Left forelimb (tissue), 1 donor: ENCODE data around the gene SLC22A17.

Experiments used
- DNase-seq: peaks from one replicate; pipeline ENCODE4 v3.0.0-alpha.2; 2018; ENCODE audit warnings: low spot score

The SLC22A17 gene

DNA sequence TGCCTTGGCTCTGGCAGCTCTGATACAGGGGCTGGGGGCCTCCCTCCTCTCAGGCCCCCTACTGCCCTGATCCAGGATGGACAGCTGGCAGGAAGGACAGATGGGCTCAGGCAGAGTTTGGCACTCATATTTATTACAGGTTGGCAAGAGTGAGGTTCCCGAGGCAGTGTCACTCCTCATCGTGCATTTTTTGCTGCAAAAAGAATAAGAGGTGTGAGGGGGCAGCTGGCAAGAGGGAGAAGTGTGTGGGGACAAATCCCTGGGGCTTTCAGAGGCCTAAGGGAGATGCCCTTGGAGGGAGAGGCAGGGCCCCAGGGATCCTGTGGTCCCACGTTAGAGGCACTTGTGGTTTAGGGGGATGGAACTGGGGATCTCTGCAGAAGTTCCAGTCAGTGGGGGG, 29.2 kb upstream of the SLC22A17 start:
- no peak for DNase-seq

DNA sequence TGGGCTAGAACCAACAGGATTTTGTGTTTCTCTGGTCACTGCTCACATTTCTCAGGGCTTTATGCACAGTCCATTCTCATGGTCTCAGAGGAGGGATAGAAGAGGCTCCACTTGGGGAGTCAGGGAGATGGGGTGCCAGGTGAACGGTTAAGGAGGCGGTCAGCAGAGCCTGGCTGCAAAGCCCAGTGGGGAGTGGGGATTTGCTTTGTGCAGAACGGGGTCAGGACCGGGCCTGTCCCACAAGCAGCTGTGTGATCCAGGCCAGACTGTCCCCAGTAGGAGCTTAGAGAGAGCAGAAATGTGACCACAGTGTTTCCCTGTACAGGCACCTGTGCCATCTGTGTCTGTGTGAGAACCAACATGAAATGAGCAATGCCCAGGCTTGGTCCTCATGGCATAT, 28.3 kb upstream of the SLC22A17 start:
- no peak for DNase-seq

DNA sequence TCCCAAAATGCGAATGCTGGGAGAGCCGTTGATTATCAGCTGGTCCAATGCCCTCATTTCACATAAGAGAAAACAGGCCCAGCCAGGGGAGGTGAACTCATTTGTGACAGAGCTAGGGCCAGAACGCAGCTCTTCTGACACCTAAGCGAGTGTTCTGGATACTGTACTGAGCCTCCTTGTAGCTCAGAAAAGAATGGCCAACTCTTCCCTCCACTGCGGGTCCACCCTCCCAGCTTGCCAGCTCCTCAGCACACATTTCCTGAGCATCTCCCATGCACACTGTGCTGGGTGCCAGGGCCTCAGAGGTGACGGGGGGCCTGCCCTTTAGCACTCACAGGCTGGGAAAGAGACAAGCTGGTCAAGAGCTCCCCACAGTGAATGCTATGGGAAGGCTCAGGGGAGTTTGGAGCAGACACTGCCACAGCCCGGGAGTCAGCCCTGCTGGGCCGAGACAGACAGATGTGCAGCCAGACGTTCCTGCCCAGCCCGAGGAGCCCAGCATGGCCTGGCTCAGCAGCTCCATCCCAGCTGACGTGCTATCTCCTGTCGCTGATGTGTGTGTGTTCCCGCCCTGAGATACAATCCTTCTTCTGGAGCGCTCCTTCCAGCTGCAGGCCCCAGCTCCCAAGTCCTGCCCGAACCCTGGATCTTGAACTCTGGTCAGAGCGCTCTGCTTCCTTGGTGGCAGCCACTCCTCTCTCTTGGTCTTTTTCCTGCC, 27.7 kb upstream of the SLC22A17 start:
- no peak for DNase-seq

DNA sequence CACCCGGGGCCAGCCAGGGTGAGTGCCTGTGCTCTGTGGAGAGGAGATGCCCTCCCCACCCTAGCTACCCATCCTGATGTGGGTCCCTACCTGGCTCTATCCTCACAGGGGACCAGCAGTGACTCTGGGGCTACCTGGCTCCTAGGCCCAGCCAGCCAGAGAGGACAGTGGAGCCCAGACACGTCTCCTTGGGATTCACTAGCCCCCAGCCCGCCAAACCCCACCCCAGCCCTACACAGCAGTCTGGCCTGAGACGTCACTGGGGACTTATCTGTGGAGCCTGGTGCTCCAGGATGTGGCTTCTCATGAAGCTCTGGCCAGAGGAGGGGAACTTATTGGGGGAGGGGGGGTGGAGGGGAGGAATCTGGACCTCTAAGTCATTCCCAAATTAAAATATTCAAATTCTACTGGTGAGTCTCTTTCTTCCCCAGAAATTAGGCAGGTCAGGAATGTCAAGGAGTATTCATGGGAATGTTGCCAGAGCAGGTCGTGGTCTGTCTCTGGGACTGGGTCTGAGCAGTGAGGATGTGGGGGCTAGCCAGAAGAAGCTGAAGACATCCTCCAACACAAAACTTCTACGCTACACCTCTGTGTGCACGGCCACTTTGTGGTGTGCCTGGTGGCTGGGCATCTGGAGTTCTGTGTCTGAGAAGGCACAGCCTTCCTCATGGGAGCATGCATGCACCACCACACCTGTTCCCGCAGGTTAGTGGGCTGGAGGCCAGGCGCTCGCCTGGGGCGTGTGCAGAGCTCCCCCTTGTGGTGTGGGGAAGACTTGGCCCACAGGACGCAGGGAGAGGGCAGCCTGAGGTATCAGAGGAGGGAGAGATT, 26.9 kb upstream of the SLC22A17 start:
- DNase-seq, result no peak

DNA sequence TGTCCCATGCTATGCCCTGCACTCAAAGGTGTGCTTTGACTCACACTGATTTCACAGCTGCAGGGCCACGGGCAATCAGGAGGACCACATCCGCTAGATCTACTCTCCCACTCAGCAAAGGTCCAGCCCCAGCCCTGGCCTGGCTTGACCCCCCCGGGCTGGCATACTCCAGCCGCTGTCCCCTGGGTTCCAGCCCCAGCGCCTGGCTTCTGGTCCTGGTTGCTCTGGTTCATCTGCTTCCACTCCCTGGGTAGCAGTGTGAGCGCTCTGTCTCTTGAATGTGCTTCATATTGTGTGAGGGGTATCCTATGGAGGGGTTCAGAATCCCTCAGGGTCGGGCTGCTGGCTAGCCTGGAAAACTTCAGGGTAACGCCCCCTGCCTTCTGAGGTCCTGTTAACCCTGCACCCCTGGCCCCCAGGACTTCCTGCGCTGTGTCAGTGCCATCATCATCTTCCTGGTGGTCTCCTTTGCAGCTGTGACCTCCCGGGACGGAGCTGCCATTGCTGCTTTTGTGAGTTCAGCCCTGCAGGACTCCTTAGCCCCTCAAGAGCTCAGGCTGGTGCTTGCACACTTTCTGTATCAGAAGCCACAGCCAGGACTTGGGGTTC, 26.0 kb upstream of the SLC22A17 start:
- no peak for DNase-seq

DNA sequence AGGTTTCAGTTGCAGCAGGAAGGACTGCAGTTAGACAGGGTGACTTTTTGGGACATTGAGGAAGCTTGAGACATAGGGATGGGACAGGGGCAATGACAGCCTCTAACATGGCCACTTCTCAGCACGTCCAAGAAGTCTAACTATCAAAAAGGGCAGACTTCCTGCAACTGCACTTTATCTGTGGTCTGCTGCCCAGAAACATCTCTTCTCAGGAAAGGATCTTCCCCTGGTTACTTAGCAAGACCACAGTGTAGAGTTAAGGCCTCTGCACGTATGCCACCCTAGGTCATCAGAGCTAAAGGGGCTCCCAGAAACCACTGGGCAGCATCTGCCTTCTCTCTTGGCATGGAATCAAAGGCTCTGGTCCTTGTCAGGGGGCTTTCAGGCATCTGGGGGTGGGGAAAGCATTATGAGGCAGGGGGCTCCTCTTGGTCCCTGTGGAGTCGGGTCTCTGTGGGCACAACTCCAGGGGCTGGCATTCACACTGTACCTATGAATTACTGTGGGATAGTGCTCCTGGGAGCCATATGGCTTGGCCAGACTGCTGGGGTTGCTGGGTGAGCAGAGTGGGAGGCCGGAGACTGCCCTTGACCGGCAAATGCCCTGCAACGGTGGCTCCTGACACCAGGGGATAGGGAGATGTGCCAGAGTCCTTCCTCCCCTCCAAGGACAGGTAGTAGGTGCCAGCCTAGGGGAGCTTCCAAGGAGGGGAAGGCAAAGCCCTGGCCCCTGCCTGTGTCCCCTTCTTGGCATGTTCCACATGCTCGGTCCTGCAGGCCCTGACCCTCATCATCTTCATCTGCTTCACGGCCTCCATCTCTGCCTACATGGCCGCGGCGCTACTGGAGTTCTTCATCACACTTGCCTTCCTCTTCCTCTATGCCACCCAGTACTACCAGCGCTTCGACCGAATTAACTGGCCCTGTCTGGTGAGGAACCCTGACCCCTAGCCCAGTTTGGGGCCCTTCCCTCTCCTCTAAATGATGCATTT, 25.2 kb upstream of the SLC22A17 start:
- DNase-seq, result no peak

DNA sequence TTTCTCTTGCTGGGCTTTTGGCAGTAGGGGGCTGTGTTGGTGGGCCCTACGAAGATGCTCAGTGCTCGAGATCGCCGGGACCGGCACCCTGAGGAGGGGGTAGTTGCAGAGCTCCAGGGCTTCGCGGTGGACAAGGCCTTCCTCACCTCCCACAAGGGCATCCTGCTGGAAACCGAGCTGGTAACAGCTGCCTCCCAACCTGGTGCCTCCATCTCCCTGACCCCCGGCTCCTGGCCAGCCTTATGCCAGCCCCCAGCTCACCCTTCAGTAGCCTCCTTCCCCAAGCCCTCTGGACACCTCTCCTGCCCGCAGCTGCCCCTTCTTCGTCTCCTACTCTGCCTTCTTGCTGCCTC, 24.5 kb upstream of the SLC22A17 start:
- no peak for DNase-seq

DNA sequence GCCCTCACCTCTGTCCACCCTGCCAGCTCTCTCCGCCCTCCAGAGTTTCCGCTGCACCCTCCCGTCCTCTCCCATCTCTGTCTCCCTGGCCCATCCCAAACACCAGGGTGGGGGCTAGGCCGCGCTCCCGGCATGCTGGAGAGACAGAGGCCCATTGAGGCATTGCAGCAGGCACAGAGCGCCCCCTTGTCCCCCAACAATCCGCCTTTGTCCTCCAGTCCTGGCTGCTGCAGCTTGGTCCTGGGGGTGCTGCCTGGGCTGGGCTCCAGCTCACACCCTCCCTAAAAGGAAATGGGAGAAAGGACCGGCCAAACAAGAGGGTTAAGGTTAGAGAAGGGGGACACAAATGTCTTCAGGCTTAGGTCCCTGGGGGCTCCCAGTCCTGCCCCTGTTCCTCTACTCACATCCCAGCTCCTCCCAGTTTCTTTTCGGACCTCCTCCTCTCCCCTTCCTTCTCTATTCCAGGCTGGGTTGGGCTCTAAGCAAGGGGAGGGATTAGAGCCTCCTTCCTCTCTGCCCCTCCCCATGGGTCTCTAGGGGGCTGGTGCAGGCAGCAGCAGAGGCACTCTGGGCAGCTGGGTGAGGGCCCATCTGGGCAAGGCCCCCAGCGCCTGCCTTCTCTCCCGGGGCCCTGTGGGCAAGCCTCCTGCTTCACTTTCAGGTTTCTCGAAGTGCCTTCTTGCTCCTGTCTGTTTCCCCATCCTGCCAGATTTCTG, 24.0 kb upstream of the SLC22A17 start, which contains the start of gene CMTM5:
Gene CMTM5 (plus strand): TSS at position 565 of the 716 bp plus-strand sequence. CDS start 206 bp downstream, outside the sequence.
- no peak for DNase-seq

DNA sequence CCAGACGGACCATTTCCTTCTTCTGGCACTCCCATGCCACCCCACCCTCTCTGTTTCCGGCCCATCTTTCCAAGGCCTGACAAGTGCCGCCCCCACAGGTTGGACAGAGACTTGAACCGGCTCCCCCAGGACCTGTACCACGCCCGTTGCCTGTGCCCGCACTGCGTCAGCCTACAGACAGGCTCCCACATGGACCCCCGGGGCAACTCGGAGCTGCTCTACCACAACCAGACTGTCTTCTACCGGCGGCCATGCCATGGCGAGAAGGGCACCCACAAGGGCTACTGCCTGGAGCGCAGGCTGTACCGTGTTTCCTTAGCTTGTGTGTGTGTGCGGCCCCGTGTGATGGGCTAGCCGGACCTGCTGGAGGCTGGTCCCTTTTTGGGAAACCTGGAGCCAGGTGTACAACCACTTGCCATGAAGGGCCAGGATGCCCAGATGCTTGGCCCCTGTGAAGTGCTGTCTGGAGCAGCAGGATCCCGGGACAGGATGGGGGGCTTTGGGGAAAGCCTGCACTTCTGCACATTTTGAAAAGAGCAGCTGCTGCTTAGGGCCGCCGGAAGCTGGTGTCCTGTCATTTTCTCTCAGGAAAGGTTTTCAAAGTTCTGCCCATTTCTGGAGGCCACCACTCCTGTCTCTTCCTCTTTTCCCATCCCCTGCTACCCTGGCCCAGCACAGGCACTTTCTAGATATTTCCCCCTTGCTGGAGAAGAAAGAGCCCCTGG, 23.0 kb upstream of the SLC22A17 start:
- no peak for DNase-seq

DNA sequence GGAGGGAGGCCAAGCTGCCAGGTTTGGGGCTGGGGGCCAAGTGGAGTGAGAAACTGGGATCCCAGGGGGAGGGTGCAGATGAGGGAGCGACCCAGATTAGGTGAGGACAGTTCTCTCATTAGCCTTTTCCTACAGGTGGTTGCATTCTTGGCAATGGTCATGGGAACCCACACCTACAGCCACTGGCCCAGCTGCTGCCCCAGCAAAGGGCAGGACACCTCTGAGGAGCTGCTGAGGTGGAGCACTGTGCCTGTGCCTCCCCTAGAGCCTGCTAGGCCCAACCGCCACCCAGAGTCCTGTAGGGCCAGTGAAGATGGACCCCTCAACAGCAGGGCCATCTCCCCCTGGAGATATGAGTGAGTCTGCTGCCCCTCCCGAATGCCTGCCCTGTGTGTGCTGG, 20.4 kb upstream of the SLC22A17 start:
- no peak for DNase-seq

DNA sequence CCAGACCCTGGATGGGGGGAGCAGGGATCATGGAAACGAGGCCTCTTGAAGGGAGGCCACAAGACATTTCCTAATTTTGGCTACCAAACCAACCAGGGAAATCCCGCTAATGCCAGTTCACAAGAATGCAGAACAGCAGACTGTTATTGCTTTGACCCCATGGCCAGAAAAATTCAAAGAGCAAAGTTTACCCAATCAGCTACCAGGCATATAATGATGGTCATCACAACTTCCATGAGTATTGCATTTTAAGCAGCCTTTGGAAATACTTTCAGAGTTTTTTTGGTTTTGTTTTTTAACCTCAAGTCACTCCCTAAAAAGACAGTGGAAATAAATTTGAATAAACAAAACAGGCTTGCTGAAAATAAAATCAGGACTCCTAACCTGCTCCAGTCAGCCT, 19.8 kb upstream of the SLC22A17 start, which contains the start of gene IL25:
Gene IL25 (plus strand): TSS at position 301 of the 400 bp plus-strand sequence.
- no peak for DNase-seq

DNA sequence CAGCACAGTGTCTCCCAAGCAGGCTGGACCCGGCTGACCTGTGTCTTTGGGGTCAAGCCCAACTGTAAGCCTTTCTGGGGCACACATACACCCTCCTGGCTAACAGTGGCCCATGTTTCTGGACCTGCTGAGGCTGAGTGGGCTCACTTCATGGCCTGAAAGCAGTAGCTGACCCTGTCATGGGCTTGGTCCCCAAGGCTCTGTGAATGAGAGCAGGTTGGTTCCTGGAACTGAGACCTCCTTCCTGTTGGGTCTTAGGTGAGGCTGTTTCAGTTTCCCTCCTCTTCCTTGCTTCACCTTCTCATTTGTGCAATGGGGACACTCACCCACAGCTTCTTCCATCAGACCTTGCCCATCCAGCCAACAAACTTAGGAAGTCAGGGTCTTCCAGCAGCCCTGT, 19.2 kb upstream of the SLC22A17 start:
- DNase-seq, result no peak

DNA sequence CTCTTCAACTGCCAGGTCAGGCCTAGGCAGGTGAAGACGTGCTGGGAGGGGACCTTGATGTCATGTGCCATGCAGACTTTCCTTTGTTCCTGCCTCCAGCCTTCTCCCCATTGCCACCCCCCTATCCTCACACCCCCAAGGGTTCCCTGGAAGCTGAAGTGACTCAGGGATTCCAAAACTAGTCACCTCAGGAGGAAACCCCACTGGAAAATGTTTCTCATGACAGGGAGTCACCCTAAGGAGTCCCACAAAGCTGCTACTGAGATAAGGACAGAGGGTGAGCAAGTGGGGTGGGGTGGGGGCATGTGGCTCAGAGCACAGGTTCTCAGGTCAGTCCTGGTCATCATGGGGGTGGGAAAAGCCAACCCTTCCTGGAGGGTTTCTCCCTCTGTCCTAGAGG, 17.5 kb upstream of the SLC22A17 start:
- DNase-seq, result no peak

DNA sequence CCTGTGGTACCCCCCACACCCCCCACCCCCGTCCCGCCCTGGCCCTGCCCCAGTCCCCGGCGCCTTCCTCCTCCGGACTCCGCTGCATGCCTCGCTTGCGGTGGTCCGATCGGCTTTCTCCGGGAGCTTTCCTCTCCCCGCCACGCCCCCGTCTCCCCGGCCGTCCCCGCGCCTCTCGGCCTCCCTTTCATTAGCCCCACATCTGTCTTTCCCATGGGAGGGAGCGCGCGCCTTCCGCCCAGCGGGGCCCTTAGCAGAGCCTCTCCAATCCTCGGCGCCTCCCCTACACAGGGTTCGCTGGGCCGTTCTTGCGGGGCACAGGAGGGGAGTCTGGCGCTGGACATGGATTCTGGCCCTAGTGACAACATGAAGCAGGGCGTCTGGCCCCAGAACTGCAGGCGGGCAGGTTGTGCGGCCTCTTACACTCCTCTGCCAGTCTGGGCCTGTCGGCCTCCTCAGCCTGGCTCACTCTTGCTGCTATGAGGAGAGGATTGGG, 13.8 kb upstream of the SLC22A17 start:
- DNase-seq, result peak; percentile 89

DNA sequence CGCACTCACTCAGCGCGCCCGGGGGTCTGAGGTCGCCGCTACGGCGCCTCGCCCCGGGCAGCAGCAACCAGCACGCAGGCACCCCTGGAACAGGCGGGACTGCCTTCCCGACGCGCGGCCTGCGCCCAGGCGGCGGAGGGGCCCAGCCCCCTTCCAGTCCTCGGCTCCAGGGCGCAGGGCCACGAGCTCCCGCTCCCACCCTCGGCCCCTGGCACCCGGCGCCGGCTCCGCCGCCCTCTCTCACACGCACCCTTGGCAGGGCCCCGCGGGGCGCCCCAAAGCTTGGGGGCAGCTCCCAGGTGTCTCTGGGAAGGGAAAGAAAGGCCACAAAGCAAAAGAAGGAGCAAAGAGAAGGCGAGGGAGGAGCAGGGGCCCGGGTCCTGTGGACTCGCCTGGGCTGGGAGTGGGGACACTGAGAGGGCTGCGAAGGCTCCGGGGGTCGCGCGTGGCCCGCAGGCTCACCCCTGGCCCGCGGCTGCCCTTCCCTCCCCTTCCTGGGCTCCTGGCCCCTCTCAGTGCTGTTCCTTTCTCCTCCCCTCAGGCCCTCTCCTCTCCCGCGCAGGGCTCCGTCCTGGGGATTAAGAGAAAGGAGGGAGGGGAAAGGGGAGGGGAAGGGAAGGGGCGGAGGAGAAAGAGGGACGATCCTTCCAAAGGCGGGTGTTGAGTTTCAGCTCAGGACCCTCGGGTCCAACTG, 13.2 kb upstream of the SLC22A17 start:
- peak; percentile 88 for DNase-seq

DNA sequence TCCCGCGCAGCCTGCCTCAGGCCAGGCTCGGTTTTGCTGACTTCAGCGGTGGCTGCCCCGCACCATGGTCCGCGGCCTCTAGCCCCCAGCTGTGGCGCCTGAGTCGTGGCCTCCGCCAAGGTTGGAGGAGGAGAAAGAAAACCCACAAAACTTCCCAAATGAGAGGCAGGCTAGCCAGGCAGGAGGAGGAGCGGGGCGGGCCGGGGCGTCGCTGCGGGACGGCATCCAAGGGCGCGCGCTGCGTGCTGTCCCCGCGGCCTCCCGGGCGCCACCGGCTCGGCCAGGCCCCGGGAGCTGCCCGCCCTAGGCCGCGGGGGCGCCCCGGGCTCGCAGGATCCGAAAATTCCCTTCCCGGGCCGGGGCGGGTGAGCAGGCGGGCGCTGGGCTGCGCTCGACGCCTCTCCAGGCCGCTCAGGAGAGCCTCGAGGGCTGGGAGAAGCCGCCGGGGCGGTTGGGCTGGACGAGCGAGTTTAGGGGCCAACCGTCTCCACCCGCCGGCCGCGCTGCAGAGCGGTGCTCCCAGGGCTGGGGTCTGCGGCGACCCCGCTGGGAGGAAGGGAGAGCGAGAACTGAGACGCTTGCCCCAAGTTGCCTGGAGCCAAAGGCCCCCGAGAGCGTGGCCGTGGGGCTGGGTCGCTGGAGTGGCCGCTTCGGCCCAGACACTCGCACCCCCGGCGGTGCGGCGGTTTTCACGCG, 12.5 kb upstream of the SLC22A17 start, which contains the start of gene EFS:
Gene EFS (minus strand): TSS at position 137 of the 696 bp plus-strand sequence. CDS start 147 bp downstream, outside the sequence.
- peak; percentile 83 for DNase-seq

DNA sequence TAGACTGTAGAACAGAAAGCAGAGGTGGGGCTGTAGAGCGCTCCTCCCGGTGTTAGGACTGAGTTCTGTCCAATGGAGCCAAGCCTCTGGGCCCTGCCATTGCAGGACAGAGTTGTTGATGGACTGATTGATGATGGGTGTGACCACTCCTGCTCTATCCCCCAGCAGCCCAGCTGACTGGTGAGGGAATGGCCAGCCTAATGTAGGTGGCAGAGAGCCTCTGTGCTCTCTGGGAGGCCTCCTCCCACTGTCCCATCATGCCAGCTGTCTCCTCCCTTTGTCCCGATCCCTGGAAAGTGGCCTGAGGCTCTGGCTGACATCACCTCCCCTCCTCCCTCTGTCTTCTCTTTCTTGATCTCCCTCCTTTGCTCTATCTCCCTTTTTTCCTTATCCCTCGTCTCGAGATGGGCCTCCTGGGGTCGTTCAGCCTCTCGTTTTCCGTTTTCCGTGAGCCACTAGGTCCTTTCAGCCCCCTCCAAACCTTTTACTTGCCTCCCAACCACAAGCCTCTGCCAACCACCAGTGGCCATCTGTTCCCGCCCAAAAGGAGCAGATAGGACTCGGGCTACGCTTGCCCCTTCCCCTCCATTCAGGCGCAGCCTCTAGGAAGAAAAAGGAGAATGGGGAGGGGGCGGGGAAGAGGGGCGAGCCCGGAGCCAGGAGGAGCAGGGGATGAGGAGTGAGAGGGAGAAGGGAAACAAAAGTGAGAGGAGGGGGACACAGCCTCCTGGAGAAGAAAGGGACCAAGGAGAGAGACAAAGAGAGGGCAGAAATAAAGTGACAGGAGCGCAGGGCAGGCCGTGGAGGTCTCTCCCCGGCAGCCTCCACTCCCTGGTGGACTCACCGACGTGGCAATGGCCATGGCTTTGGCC, 11.7 kb upstream of the SLC22A17 start:
- no peak for DNase-seq

DNA sequence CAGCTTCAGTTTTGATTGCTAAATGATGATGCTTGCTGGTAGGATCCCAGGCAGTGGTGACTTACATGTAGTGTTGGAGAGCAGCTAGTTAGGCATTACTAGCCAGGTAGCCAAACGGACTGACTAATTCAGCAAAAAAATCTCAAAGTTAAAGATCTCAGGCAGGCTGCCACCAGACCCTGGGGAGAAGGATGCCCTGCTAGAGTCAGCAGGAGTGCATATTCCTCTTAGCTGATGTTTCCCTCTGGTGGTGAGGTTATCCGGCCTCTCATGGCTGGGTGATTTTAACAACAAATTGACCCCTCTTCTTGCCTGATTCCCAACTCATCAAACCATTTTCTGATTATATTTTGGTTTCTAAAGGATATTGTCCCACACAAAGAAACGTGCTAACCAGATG, 9.5 kb upstream of the SLC22A17 start:
- DNase-seq, result peak; percentile 14
